NCI-H1436 (cell line): Measurements from ENCODE around the gene KRTAP1-4.
"Not testable (repeated sequence)": the region's sequence is repeated elsewhere in the genome, so short reads cannot be mapped to it uniquely, and the experiment has no call there.

Source experiments
- DNase-seq: peaks from one replicate; lab custom pipeline; 2025; lab: John Stamatoyannopoulos, UW

KRTAP1-4 gene

DNA sequence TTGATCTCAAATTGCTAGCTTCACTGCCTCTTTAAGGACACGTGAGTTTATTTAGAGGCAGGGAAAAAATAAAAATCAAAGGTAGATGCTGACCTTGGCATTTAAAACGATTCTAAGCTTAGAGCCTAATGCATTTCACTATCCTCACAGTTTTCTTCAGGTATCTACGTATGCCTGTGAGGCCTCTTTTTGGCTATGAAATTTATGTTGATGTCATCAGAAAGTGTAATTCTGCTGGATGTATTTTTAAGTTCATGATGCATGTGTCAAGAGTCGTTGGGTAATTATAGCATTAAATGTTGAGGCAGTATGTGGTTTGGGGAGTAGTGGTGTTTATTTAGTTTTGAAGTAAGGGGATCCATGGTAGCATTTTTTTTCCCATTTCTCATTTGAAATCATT, 26.1 kb downstream of the KRTAP1-4 start:
- peak; percentile 55 for DNase-seq

DNA sequence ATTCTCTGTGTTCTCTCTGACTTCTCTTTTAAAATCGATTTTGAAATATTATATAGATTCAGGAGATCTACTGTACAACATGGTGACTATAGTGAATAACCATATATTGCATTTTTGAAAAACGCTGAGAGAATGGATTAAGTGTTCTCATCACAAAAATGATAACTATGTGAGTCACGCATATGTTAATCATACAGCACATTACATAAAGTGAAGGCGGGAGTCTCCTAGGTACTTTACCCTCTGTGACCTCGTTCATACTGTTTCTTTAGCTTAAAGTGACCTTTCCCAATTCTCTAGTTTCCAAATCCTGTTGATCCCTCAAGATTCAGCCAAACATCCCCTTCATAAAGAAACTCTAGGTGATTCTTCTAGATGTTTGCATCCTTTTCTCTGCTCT, 27.2 kb downstream of the KRTAP1-4 start:
- no peak for DNase-seq

DNA sequence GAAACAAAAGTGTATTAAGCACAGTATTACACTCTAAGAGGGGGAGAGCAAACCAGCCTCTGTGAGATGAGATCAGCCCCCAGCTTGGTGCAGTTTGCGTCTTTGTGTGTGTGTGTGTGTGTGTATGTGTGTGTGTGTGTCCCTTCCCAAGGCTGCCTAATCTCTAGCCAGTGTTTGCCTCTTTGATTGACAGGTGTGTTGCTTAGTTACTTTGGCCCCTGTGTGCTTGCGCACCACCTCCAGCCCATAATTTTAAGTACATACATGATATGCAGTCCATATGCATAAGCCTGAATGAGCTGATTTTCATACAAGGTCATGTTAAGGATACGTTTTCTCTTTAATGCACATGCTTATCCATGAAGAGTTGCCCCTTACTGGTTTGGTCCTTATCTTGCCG, 28.2 kb downstream of the KRTAP1-4 start:
- no peak for DNase-seq

DNA sequence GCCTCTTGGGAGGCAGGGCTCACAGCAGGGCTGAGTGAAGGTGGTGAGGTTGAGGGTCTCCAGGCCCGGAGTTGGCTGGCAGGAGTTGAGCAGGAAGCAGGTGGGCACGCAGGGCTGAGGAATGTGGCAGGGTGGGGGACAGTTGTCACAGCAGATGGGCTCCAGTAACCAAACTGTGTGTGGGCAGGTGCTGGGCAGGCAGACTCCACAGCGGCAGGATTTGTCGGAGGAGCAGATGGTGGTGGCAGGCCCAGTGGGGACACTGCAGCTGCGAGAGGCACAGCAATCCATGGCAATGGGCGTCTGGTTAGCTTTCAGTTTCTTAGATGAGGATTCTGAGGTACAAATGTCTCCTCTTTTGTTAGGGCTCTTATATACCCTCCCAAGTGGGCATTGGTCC, 30.4 kb downstream of the KRTAP1-4 start, which contains the start of gene KRTAP3-2:
Gene KRTAP3-2, minus strand, starts transcription at position 344 of the 400 bp plus-strand sequence. Its CDS starts 53 bp downstream, at position 291.
- DNase-seq: not testable (repeated sequence)

DNA sequence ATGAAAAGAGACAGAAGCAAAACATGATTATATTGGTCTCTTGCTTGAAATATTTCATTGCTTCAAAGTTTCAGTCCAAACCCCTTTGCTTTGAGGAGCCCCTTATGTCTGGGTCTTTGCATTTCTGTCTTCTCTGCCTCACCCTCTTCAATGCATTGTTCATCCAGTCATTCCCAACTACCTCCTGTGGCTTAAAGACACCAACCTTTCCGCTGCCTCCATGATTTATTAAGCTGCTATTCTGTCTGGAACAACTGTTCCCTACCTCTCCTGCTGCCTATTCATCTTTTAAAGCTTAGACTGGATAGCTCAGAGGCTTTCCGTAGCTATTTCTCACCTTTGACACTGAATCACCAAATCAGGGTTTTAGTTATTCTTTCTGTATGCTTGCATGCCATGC, 32.6 kb downstream of the KRTAP1-4 start:
- DNase-seq: no peak

DNA sequence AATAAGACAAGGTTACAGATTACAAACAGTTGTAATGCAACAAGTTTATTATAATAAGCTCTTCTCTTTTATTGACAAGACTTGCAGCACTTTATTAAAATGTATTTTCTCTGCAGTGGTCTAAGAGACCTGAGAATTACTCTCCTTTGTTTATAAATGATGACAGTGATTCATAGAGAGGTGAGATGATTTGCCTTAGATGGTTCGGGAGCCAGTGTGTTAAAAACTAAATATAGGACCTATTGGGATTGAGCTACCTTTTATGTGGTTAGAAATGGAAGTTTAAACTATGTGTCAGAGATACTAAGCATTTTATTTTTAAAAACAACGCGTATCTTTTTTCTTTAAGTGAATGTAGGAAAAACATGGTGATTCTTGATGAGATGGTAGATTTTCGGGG, 33.2 kb downstream of the KRTAP1-4 start:
- DNase-seq: no peak

DNA sequence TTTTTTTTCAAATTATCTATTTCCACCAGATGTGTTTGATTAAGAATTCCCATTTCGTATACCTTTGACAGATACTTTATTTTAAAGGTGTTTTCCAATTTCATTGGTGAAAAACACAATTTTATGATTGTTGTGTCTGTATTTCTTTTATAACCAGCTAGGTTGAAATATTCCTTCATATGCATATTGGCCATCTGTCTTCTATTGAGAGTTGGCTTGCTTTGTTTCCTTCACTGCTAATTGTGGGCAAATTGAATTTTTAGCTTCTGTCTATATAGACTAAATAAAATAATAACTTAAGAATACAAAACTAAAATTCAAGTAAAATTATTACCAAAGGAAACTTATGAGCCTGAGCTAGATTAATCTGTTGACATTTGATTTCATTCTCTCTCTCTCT, 34.9 kb downstream of the KRTAP1-4 start:
- no peak for DNase-seq

DNA sequence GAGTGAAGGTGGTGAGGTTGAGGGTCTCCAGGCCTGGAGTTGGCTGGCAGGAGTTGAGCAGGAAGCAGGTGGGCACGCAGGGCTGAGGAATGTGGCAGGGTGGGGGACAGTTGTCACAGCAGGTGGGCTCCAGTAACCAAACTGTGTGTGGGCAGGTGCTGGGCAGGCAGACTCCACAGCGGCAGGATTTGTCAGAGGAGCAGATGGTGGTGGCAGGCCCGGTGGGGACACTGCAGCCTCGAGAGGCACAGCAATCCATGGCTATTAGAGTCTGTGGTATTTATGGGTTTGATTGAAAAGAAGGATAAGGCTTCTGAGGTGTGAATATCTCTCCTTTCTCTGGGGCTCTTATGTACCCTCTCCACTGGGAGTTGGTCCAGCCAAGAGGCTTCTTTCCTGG, 36.2 kb downstream of the KRTAP1-4 start, which contains the start of gene KRTAP3-3:
Gene KRTAP3-3, minus strand, starts transcription at position 326 of the 400 bp plus-strand sequence. Its CDS starts 67 bp downstream, at position 259.
- DNase-seq: peak; percentile 92

DNA sequence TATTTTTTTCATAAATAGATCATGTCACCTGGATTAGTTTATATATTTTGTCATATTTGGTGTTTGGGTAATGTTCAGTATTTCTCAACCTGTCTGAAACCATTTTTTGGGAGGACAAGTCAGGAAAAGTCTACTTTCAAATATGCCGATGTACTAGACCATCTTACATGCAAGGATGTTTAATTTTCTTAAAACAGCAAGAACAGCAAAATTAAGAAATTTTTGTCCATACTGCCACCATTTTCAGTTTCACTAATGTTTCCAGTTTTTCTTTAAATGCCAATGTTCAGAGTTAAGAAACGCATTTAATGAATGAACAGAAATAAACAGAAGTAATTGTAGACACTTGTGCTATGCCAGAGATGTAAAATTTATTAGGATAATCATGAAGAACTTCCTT, 36.9 kb downstream of the KRTAP1-4 start:
- no peak for DNase-seq

DNA sequence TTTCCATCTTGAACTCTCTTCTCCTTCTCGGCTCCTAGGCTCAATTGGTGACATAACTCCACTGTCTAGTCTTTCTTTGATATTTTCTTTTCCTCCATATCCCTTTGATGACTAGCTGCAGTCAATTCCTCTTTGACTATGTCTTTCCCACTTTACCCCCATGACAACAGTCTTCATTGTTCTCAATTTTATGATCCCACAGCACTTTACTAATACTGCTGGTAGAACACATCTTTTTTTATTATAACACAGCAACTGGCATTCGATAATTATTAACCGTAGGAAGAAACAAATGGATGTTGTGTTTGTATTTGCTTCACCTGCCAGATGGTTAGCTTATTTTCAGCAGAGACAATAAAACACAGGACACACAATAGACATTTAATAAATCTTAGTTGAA, 37.3 kb downstream of the KRTAP1-4 start:
- DNase-seq: no peak

DNA sequence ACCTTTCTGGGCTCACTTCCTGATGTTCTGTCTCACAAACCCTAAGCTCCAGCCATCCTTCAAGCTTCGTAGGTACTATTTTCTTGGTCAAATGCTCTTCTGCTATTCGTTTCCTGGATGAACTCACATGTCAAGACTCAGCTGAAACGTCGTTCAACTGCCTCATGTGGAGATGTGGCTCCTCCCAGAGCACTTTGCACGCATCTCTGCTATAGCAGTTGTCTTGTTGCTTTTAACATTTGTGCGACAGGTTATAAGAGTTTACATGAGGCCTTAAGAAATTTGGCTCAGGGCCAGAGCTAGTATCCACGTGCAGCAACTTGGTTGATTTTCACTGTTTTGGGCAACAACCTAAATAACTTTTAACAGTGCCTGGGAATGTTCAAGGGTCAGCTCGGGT, 43.1 kb downstream of the KRTAP1-4 start:
- no peak for DNase-seq

DNA sequence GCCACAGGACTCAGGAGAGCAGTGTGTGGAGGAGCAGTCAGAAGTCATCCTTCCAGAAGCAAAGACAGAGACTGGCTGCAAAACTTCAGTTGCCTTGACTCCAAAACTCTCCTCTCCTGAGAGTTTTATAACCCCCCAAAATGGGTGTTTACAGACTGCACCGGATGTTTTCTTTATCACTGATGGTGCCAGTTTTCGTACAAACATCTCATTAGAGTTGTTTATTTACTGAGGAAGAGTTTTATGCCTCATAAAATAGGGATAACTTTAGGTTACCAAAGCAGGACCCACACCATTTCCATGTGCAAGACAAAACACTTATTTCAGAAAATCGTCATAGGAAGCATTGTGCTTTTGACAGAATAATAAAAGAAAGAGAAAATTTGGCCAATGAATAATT, 45.8 kb downstream of the KRTAP1-4 start, which contains the start of gene KRT40:
Gene KRT40, minus strand, starts transcription at position 101 of the 400 bp plus-strand sequence. Its CDS starts 53 bp downstream, at position 48.
- no peak for DNase-seq

DNA sequence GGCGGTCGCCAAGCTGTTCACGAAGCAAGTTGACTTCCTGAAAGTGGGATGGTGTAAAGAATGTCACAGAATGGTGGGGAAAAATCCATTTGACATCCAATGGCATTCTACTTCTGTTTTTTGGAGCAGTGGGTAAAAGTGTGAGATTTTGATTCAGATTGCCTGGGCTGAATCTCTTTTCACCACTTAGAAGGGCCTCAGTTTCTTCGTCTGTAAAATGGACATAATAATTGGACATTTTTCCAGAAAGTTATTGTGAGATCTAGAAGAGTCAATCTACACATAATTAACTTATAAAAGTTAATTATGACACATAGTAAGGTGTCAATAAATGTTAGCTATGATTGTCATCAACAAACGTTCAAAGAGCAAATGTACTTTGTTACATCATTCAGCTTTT, 48.9 kb downstream of the KRTAP1-4 start:
- DNase-seq: no peak

DNA sequence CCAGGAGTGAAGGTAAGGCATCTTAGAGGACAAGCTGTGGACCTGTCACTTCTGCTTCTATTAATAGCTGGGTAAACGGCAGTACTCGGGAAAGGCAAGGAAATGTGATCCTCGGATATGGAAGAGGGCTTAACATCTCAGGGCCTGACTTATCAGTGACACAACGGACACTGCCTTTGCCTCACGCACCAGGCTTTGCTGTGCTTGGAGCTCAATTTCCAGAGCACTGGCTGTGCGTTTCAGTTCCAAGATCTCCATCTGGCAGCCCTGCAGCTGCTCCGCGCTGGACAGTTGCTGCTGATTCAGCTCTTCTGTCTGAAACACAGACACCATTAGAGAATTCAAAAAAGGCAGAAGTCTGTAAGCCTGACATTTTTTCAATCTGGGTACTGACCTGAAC, 49.4 kb downstream of the KRTAP1-4 start:
- no peak for DNase-seq

DNA sequence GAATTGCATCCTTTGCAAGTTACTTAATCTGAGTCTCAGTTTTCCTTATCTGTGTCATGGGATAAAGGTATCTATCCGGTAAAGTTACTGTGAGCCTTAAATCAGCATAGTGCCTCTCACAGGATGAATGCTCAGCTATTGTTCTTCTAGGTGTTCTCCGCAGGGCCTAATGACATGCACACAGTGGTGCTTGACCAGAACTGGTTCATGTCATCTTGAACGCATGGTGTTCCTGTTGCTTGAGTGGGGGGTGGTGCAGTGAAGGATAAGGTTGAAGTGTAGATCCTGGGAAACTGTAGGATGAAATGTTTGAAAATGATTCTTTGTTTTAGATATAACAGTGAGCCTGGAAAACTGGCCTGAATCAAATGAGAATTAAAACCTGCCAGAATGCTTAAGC, 49.9 kb downstream of the KRTAP1-4 start:
- DNase-seq: no peak
